K562 (cell line): ENCODE data around the gene VAMP8. TPM values are rescaled to one million over a fixed set of nuclear protein-coding genes. Genes with fewer than 3 reads are reported as not detected.

Source experiments
- CHD1 ChIP-seq: fragments of 200-600 bp; sonication (generic); IDR thresholded peaks from one replicate; pipeline ENCODE4 v1.6.1; 2012; ENCODE audit warnings: mild to moderate bottlenecking, moderate library complexity, low read length, inconsistent platforms
- CREB1 ChIP-seq, 2 experiments: sonication (generic) in 1 of 2; formaldehyde crosslinking in 1 of 2; IDR thresholded peaks; 2 replicates each; pipeline versions ENCODE4 v1.6.1 to v1.8.0; 2012 to 2022; ENCODE audit warnings: inconsistent platforms in 1 of 2, mild to moderate bottlenecking in 1 of 2, missing genetic modification reagents in 1 of 2, moderate library complexity in 1 of 2
- CTCF ChIP-seq, 3 experiments: IDR thresholded peaks in 2 of 3; conservative IDR thresholded peaks in 1 of 3; 2 replicates each; pipeline ENCODE4 v1.5.1; 2011 to 2012; ENCODE audit warnings: low read length in 3 of 3, mild to moderate bottlenecking in 3 of 3, control low read depth in 2 of 3, improper control_type of control experiment in 1 of 3, inconsistent platforms in 1 of 3, low read depth in 1 of 3, mixed read lengths in 1 of 3, moderate library complexity in 1 of 3; ENCODE audit not compliant: insufficient read depth in 2 of 3
- EP400 ChIP-seq: fragments of 450-650 bp; IDR thresholded peaks from 2 replicates; pipeline ENCODE4 v1.6.1; 2017; ENCODE audit warnings: antibody characterized with exemption, mild to moderate bottlenecking, moderate library complexity
- ESRRA ChIP-seq: fragments of 450-650 bp; IDR thresholded peaks from 2 replicates; pipeline ENCODE4 v1.6.1; 2014; ENCODE audit warnings: low read depth, mild to moderate bottlenecking, moderate library complexity, borderline replicate concordance
- GTF2E2 ChIP-seq: fragments of 200-800 bp; sonication (Bioruptor generic); IDR thresholded peaks from 2 replicates; pipeline ENCODE4 v1.6.1; 2016; ENCODE audit warnings: missing genetic modification characterization, missing compliant biosample characterization
- GTF2F1 ChIP-seq: IDR thresholded peaks from 2 replicates; pipeline ENCODE4 v1.6.1; 2011; ENCODE audit warnings: low read depth, low read length, improper control_type of control experiment
- HCFC1 ChIP-seq: IDR thresholded peaks from 2 replicates; pipeline ENCODE4 v1.6.1; 2012; ENCODE audit warnings: low read depth, low read length, improper control_type of control experiment
- HDAC2 ChIP-seq: fragments of 450-650 bp; IDR thresholded peaks from 2 replicates; pipeline ENCODE4 v1.6.1; 2016; ENCODE audit warnings: mild to moderate bottlenecking
- HNRNPH1 ChIP-seq: fragments of 200-400 bp; formaldehyde crosslinking; optimal IDR thresholded peaks from 2 replicates; pipeline ENCODE3; 2017; ENCODE audit warnings: low read depth, mild to moderate bottlenecking, low read length, moderate library complexity
- JUN ChIP-seq, 2 experiments: sonication (generic) in 1 of 2; formaldehyde crosslinking in 1 of 2; IDR thresholded peaks; 2 replicates each; pipeline versions ENCODE4 v1.6.1 to v1.8.0; 2012 to 2022; ENCODE audit warnings: borderline replicate concordance in 2 of 2, mild to moderate bottlenecking in 2 of 2, improper control_type of control experiment in 1 of 2, low read depth in 1 of 2, low read length in 1 of 2, missing genetic modification reagents in 1 of 2
- KLF13 ChIP-seq: fragments of 450-650 bp; IDR thresholded peaks from 2 replicates; pipeline ENCODE4 v1.6.1; 2016; ENCODE audit warnings: missing genetic modification characterization, low read depth, mild to moderate bottlenecking, missing compliant biosample characterization, moderate library complexity, borderline replicate concordance
- LARP7 ChIP-seq: fragments of 450-650 bp; IDR thresholded peaks from 2 replicates; pipeline ENCODE4 v1.6.1; 2016
- MTA1 ChIP-seq: fragments of 450-650 bp; IDR thresholded peaks from 2 replicates; pipeline ENCODE4 v1.6.1; 2017; ENCODE audit warnings: borderline replicate concordance
- MXI1 ChIP-seq: IDR thresholded peaks from 2 replicates; pipeline ENCODE4 v1.6.1; 2011; ENCODE audit warnings: low read depth, mild to moderate bottlenecking, improper control_type of control experiment, low read length
- NFYB ChIP-seq: IDR thresholded peaks from 2 replicates; pipeline ENCODE4 v1.6.1; 2011; ENCODE audit warnings: mild to moderate bottlenecking, moderate library complexity; ENCODE audit not compliant: insufficient read length; ENCODE audit errors: extremely low read depth
- TAF1 ChIP-seq: IDR thresholded peaks from 2 replicates; pipeline ENCODE4 v1.6.1; 2011; ENCODE audit warnings: mild to moderate bottlenecking, low read length, moderate library complexity; ENCODE audit not compliant: insufficient read depth, control insufficient read depth, severe bottlenecking; ENCODE audit errors: extremely low read depth
- TCF15 ChIP-seq: fragments of 250-450 bp; sonication (Bioruptor Pico); IDR thresholded peaks from 2 replicates; pipeline ENCODE4 v1.8.0; 2022; ENCODE audit warnings: moderate library complexity, mild to moderate bottlenecking, inconsistent platforms
- TCF7 ChIP-seq: sonication (generic); IDR thresholded peaks from 2 replicates; pipeline ENCODE4 v1.6.1; 2016; ENCODE audit warnings: antibody characterized with exemption, borderline replicate concordance
- ZBED1 ChIP-seq: IDR thresholded peaks from 2 replicates; pipeline ENCODE4 v1.6.1; 2014
- ZNF384 ChIP-seq: IDR thresholded peaks from 2 replicates; pipeline ENCODE4 v1.6.1; 2012; ENCODE audit warnings: low read depth, low read length, improper control_type of control experiment
- ZNF589 ChIP-seq: fragments of 200-800 bp; sonication (Bioruptor generic); IDR thresholded peaks from 2 replicates; pipeline ENCODE4 v1.6.1; 2016; ENCODE audit warnings: low read depth, missing genetic modification characterization, missing compliant biosample characterization
- ZNF766 ChIP-seq: fragments of 200-800 bp; sonication (Bioruptor generic); conservative IDR thresholded peaks from 2 replicates; pipeline ENCODE4 v1.6.1; 2016; ENCODE audit warnings: missing genetic modification characterization, missing compliant biosample characterization
- polyA plus RNA-seq, 8 experiments: library from polyadenylated mRNA; depleted of rRNA in 4 of 8; stranded (reverse) in 5 of 8; unstranded in 3 of 8; fragments of >200 nt; fragmentation: Nextera tagmentation in 2 of 8; fragmentation: Illumina TruSeq in 1 of 8; extraction: Ambion mirVana in 2 of 8; extraction: Trizol in 1 of 8; gene quantifications; 2 replicates each; pipeline versions ENCODE4 v1.2.1 to v1.2.3, GENCODE V29; 2011 to 2014; ENCODE audit warnings: inconsistent platforms in 1 of 8, missing spikeins in 1 of 8
- total RNA-seq, 7 experiments: library from RNA; depleted of rRNA in 6 of 7; stranded (reverse); fragments of >200 nt in 6 of 7; fragmentation: Illumina TruSeq in 2 of 7; extraction: Trizol in 2 of 7; gene quantifications; 2 replicates each; pipeline versions ENCODE4 v1.2.1 to v1.2.3, GENCODE V29; 2011 to 2021; ENCODE audit warnings: low replicate concordance in 1 of 7

Gene VAMP8
- total and polyA plus RNA-seq, 9 of the 15 experiments (the other 6 are each of a cell fraction or from before 2014, with no cell fraction given), result 107 to 571 (median 248) TPM

- TF ChIP-seq CHD1 (no peak), GTF2E2 (tag) (peak; percentile 82; the same call in 1 of the 2 replicates), NFYB (no peak), GTF2F1 (peak; percentile 41; the same call in 1 of the 2 replicates), EP400 (peak; percentile 80), CREB1 (IDR thresholded peaks at IDR 0.05) (peak; percentile 92), CREB1 (CRISPR knock-in tag; IDR thresholded peaks at IDR 0.05) (peak; percentile 89), MXI1 (peak; percentile 60; the same call in 1 of the 2 replicates), HDAC2 (0 out of 2 replicates have a peak, but pooled peaks have one; percentile 57), LARP7 (0 out of 2 replicates have a peak, but pooled peaks have one; percentile 58), CTCF (IDR thresholded peaks at IDR 0.05 in 2 of 3, conservative IDR thresholded peaks at IDR 0.05 in 1 of 3; ENCODE audit: insufficient read depth in 2 of 3, low read depth in 1 of 3, low read length in 3 of 3) (peak in 1 of 3 experiments; percentile 12; a peak in 1 of 6 replicates), TCF15 (CRISPR knock-in tag) (no peak), HNRNPH1 (no peak), ZNF766 (CRISPR knock-in tag) (0 out of 2 replicates have a peak, but pooled peaks have one; percentile 40), HCFC1 (peak; percentile 70), KLF13 (tag) (peak; percentile 83; the same call in 1 of the 2 replicates), ESRRA (peak; percentile 66; the same call in 1 of the 2 replicates), ZNF589 (CRISPR knock-in tag) (0 out of 2 replicates have a peak, but pooled peaks have one; percentile 29), TAF1 (peak; percentile 82), ZNF384 (peak; percentile 38), MTA1 (peak; percentile 47; the same call in 1 of the 2 replicates), ZBED1 (peak; percentile 63; the same call in 1 of the 2 replicates), JUN (IDR thresholded peaks at IDR 0.05; ENCODE audit: borderline replicate concordance, low read depth, low read length) (0 out of 2 replicates have a peak, but pooled peaks have one; percentile 6), JUN (CRISPR knock-in tag; IDR thresholded peaks at IDR 0.05; ENCODE audit: borderline replicate concordance) (no peak), TCF7 (0 out of 2 replicates have a peak, but pooled peaks have one; percentile 31)
These were observed 15.8 kb upstream of the VAMP8 start, which contains the start of gene GGCX (continued) for GRCh38 chr2:85561280-85562212.
